T47D (cell line): ENCODE data around the gene BOD1.
"Not testable (repeated sequence)": the region's sequence is repeated elsewhere in the genome, so short reads cannot be mapped to it uniquely, and the experiment has no call there.

ENCODE experiments used
- DNase-seq, 2 experiments: peaks; one replicate each; pipeline versions ENCODE4 v3.0.0 to v3.0.0-alpha.2; 2011 to 2012; ENCODE audit warnings: low read depth in 1 of 2, low spot score in 1 of 2
- JUND ChIP-seq: IDR thresholded peaks from 2 replicates; pipeline ENCODE4 v1.6.1; 2012; ENCODE audit warnings: low read depth
- in situ Hi-C: cut with HindIII; loops from 2 replicates; pipeline ENCODE4 v1.10.0; 2016; ENCODE audit warnings: low sequenced_read_pairs, low pct_unique_long_range_greater_than_20kb

The BOD1 gene

GRCh38 chr5:173595841-173596240 lies 20.6 kb downstream of the BOD1 start:
- no peak for TF ChIP-seq JUND

GRCh38 chr5:173594061-173594460 lies 22.4 kb downstream of the BOD1 start:
- no peak for DNase-seq
- no peak for TF ChIP-seq JUND
- in situ Hi-C loops = no loop called here

More at GRCh38 chr5:173595841-173596240, 20.6 kb downstream of the BOD1 start:
- in situ Hi-C loops = no loop called here
- no peak for DNase-seq

GRCh38 chr5:173592050-173592669 lies 24.3 kb downstream of the BOD1 start:
- TF ChIP-seq JUND = no peak
- peak in 1 of 2 experiments; percentile 68 for DNase-seq
- in situ Hi-C loops = no loop called here

GRCh38 chr5:173591056-173591514 lies 25.4 kb downstream of the BOD1 start:
- in situ Hi-C loops = no loop called here
- peak; percentile 83; the same call in 1 of the 2 replicates for TF ChIP-seq JUND
- peak; percentile 15 to 94 for DNase-seq

GRCh38 chr5:173590436-173591055 lies 25.9 kb downstream of the BOD1 start:
- no peak for TF ChIP-seq JUND
- peak in 1 of 2 experiments; percentile 71 for DNase-seq
- in situ Hi-C loops = no loop called here

- DNase-seq, in situ Hi-C loops: not testable (repeated sequence)
Observed at GRCh38 chr5:173586133-173586532, 30.3 kb downstream of the BOD1 start.

- DNase-seq = no peak
- TF ChIP-seq JUND = no peak
Observed at GRCh38 chr5:173583346-173583745, 33.1 kb downstream of the BOD1 start.

GRCh38 chr5:173582216-173583111 lies 34.0 kb downstream of the BOD1 start:
- TF ChIP-seq JUND = no peak
- in situ Hi-C loops = no loop called here
- no peak for DNase-seq

More at GRCh38 chr5:173583346-173583745, 33.1 kb downstream of the BOD1 start:
- in situ Hi-C loops = no loop called here

GRCh38 chr5:173581408-173582215 lies 34.8 kb downstream of the BOD1 start:
- in situ Hi-C loops = no loop called here
- DNase-seq = peak in 1 of 2 experiments; percentile 44
- no peak for TF ChIP-seq JUND

GRCh38 chr5:173578947-173579615 lies 37.4 kb downstream of the BOD1 start:
- in situ Hi-C loops = no loop called here
- TF ChIP-seq JUND = no peak
- no peak for DNase-seq

- DNase-seq = no peak
- in situ Hi-C loops = no loop called here
- no peak for TF ChIP-seq JUND
Observed at GRCh38 chr5:173577817-173578216, 38.6 kb downstream of the BOD1 start.

GRCh38 chr5:173577166-173577565 lies 39.3 kb downstream of the BOD1 start:
- no peak for DNase-seq
- in situ Hi-C loops = no loop called here
- no peak for TF ChIP-seq JUND
